Measurements from ENCODE around the gene NKIRAS1. TPM values are rescaled to one million over a fixed set of nuclear protein-coding genes. Genes with fewer than 3 reads are reported as not detected.

The NKIRAS1 gene
- total RNA-seq, 2 experiments from 2014 or later, result 3.6 to 3.9 TPM

DNA sequence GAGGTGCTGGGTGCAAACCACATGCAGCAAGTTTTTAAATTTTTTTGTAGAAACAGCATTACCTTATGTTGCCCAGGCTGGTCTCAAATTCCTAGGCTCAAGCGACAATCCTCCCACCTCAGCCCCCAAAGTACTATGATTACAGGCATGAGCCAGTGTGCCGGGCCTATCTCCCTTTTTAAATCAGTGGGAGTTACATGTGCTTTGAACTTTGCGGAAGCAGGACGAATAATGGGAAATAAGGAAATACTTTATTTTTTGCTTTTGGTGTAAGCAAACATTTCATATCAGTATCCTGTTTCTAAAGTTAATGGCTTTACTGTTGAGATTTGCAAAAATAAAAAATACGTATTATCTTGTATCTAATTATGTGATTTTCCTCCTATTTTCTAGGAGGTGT is 37.4 kb upstream of the NKIRAS1 start:
- ChIA-PET POLR2A (interaction anchor here (1.0 to 1.5 kb wide), 2 partner anchors 37 kb away, joined by 4 to 6 read pairs; partner anchors contain the start of genes NKIRAS1 and RPL15), CTCF (no interaction called here)
- Mint-ChIP-seq H3K27ac (no peak overlapping the region), H3K36me3 (ENCODE audit: low read depth) (peaks cover 6% of the 10 kb centered on the region), H3K4me1 (ENCODE audit: low read depth) (peaks cover 65% of the 10 kb centered on the region), H3K9me3 (no peaks in the 10 kb centered on the region), H3K27me3 (no peaks in the 10 kb centered on the region), H3K4me3 (no peak overlapping the region)
- no peak for DNase-seq
- intact Hi-C loops (cut with micrococcal nuclease), result no loop called here
- no peak for ATAC-seq
- TF ChIP-seq, protein P1, sequence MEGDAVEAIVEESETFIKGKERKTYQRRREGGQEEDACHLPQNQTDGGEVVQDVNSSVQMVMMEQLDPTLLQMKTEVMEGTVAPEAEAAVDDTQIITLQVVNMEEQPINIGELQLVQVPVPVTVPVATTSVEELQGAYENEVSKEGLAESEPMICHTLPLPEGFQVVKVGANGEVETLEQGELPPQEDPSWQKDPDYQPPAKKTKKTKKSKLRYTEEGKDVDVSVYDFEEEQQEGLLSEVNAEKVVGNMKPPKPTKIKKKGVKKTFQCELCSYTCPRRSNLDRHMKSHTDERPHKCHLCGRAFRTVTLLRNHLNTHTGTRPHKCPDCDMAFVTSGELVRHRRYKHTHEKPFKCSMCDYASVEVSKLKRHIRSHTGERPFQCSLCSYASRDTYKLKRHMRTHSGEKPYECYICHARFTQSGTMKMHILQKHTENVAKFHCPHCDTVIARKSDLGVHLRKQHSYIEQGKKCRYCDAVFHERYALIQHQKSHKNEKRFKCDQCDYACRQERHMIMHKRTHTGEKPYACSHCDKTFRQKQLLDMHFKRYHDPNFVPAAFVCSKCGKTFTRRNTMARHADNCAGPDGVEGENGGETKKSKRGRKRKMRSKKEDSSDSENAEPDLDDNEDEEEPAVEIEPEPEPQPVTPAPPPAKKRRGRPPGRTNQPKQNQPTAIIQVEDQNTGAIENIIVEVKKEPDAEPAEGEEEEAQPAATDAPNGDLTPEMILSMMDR (IDR thresholded peaks at IDR 0.05), result no peak

- Mint-ChIP-seq H3K27ac (peak overlapping the region; percentile 7), H3K9me3 (no peaks in the 10 kb centered on the region), H3K4me3 (no peak overlapping the region), H3K4me1 (ENCODE audit: low read depth) (peaks cover 65% of the 10 kb centered on the region), H3K36me3 (ENCODE audit: low read depth) (peaks cover 6% of the 10 kb centered on the region), H3K27me3 (no peaks in the 10 kb centered on the region)
- intact Hi-C loops (cut with micrococcal nuclease), result no loop called here
- TF ChIP-seq, protein P1 (IDR thresholded peaks at IDR 0.05), result no peak
- POLR2A ChIA-PET, result interaction anchor here (1.5 kb wide), 1 partner anchor 36 kb away, joined by 6 read pairs; the partner anchor contains the start of genes NKIRAS1 and RPL15
- no peak for DNase-seq
- ATAC-seq, result no peak
- CTCF ChIA-PET, result interaction anchor here (1.1 kb wide), 1 partner anchor 46 kb away, joined by 3 read pairs; no protein-coding TSS in a partner anchor
Observed at GRCh38 chr3:23953523-23953922, 36.7 kb upstream of the NKIRAS1 start.

DNA sequence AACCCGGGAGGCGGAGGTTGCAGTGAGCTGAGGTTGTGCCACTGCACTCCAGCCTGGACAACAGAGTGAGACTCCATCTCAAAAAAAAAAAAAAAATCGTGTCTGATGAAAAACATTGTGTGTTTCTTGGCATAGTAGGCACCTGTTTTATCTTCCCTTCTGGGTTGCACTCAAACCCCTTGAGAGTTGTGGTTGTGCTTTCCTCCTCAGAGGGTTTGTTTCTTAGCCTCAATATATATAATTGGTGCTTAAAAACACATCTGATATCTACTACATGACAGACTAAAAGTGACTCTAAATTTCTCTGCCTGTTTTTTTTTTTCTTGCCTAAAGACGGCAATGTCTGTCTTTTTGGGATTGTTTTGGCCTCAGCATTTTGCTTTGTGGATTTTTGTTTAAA is 35.9 kb upstream of the NKIRAS1 start:
- POLR2A ChIA-PET, result interaction anchor here (1.5 kb wide), 1 partner anchor 35 kb away, joined by 6 read pairs; the partner anchor contains the start of genes NKIRAS1 and RPL15
- TF ChIP-seq, protein P1 (IDR thresholded peaks at IDR 0.05), result no peak
- CTCF ChIA-PET, result interaction anchor here (1.1 kb wide), 1 partner anchor 47 kb away, joined by 3 read pairs; no protein-coding TSS in a partner anchor
- Mint-ChIP-seq H3K27me3 (no peaks in the 10 kb centered on the region), H3K36me3 (ENCODE audit: low read depth) (peaks cover 6% of the 10 kb centered on the region), H3K4me3 (no peak overlapping the region), H3K27ac (no peak overlapping the region), H3K4me1 (ENCODE audit: low read depth) (peaks cover 66% of the 10 kb centered on the region), H3K9me3 (no peaks in the 10 kb centered on the region)
- DNase-seq, result no peak
- intact Hi-C loops (cut with micrococcal nuclease), result no loop called here
- no peak for ATAC-seq

DNA sequence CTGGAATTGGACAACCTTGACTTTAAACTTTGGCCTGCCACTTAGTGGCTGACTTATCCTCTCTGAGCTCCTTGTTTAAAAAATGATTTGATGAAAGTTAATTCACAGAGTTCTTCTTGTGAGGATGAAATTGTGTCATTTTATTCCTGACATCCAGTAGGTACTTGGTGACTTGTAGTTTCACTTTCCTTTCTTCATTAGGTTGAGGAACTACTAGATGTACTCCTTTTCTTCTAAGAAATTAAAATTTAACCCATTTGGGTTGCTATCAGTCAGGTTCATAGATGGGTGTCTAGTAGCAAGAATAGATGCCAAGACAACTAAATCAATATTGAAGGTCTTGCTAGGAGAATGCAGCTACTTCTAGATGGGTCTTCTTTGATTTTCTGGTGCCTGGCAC is 33.5 kb upstream of the NKIRAS1 start:
- H3K4me1 Mint-ChIP-seq (ENCODE audit: low read depth), result peaks cover 66% of the 10 kb centered on the region
- ChIA-PET CTCF (interaction anchor here (1.0 kb wide), 1 partner anchor 8 kb away, joined by 3 read pairs; no protein-coding TSS in a partner anchor), POLR2A (interaction anchor here (1.2 to 6.1 kb wide), 2 partner anchors 27 to 33 kb away, joined by 3 to 53 read pairs; partner anchors contain the start of genes NKIRAS1 and RPL15)
- ATAC-seq, result no peak
- H3K36me3 Mint-ChIP-seq (ENCODE audit: low read depth), result peaks cover 5% of the 10 kb centered on the region
- intact Hi-C loops (cut with micrococcal nuclease), result no loop called here
- H3K27ac Mint-ChIP-seq, result peak overlapping the region; percentile 86
- TF ChIP-seq, protein P1 (IDR thresholded peaks at IDR 0.05), result no peak
- H3K27me3 Mint-ChIP-seq, result no peaks in the 10 kb centered on the region
- peak overlapping the region; percentile 69 for H3K4me3 Mint-ChIP-seq
- no peaks in the 10 kb centered on the region for H3K9me3 Mint-ChIP-seq
- DNase-seq, result no peak

DNA sequence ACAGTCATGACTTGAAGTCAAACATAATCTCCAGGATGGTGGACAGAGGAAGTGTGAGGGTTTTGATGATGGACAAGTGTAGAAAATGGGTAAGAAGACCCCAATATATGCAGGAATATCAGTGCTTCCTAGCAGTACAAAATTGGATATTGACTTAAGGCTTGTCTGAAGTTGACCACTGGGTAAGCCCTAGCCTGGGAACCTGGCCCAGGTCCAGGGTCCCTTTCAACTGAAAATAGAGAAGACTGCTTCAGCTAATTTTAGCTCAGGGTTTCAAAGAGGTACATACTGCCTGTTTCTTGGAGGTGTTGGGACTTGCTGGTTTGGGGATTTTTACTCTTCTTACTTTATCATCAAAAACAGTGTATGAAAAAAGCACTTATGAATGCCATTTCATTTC is 33.0 kb upstream of the NKIRAS1 start:
- TF ChIP-seq, protein P1 (IDR thresholded peaks at IDR 0.05), result no peak
- CTCF ChIA-PET, result interaction anchor here (1.0 kb wide), 1 partner anchor 9 kb away, joined by 3 read pairs; no protein-coding TSS in a partner anchor
- ATAC-seq (no peak), DNase-seq (peak; percentile 21)
- no peaks in the 10 kb centered on the region for H3K9me3 Mint-ChIP-seq
- peak overlapping the region; percentile 86 for H3K27ac Mint-ChIP-seq
- peak overlapping the region; percentile 69 for H3K4me3 Mint-ChIP-seq
- POLR2A ChIA-PET, result interaction anchor here (1.2 to 6.1 kb wide), 2 partner anchors 26 to 32 kb away, joined by 3 to 53 read pairs; partner anchors contain the start of genes NKIRAS1 and RPL15
- intact Hi-C loops (cut with micrococcal nuclease), result no loop called here
- H3K4me1 Mint-ChIP-seq (ENCODE audit: low read depth), result peaks cover 62% of the 10 kb centered on the region
- H3K27me3 Mint-ChIP-seq, result no peaks in the 10 kb centered on the region
- peaks cover 4% of the 10 kb centered on the region for H3K36me3 Mint-ChIP-seq (ENCODE audit: low read depth)
